ENCODE data around the gene PTGS2. TPM values are rescaled to one million over a fixed set of nuclear protein-coding genes. Genes with fewer than 3 reads are reported as not detected.

PTGS2 gene
- not detected for total RNA-seq (ENCODE audit: unreplicated experiment)
- long read RNA-seq: 0 reads

DNA sequence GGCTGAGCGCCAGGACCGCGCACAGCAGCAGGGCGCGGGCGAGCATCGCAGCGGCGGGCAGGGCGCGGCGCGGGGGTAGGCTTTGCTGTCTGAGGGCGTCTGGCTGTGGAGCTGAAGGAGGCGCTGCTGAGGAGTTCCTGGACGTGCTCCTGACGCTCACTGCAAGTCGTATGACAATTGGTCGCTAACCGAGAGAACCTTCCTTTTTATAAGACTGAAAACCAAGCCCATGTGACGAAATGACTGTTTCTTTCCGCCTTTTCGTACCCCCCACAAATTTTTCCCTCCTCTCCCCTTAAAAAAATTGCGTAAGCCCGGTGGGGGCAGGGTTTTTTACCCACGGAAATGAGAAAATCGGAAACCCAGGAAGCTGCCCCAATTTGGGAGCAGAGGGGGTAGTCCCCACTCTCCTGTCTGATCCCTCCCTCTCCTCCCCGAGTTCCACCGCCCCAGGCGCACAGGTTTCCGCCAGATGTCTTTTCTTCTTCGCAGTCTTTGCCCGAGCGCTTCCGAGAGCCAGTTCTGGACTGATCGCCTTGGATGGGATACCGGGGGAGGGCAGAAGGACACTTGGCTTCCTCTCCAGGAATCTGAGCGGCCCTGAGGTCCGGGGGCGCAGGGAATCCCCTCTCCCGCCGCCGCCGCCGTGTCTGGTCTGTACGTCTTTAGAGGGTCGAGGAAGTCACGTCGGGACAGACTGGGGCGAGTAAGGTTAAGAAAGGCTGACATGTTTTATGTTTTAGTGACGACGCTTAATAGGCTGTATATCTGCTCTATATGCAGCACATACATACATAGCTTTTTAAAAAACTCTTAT lies at the start of gene PTGS2:
PTGS2 (minus strand) TSS at position 179 of the 817 bp plus-strand sequence; CDS start at position 46, 133 bp downstream.
- H3K27me3 Mint-ChIP-seq (ENCODE audit: unreplicated experiment): peaks cover 4% of the 10 kb centered on the region
- peak within 1 kb of the TSS; percentile 93 for H3K4me3 Mint-ChIP-seq (ENCODE audit: unreplicated experiment)
- H3K9me3 Mint-ChIP-seq (ENCODE audit: unreplicated experiment): peaks cover 1% of the 10 kb centered on the region

DNA sequence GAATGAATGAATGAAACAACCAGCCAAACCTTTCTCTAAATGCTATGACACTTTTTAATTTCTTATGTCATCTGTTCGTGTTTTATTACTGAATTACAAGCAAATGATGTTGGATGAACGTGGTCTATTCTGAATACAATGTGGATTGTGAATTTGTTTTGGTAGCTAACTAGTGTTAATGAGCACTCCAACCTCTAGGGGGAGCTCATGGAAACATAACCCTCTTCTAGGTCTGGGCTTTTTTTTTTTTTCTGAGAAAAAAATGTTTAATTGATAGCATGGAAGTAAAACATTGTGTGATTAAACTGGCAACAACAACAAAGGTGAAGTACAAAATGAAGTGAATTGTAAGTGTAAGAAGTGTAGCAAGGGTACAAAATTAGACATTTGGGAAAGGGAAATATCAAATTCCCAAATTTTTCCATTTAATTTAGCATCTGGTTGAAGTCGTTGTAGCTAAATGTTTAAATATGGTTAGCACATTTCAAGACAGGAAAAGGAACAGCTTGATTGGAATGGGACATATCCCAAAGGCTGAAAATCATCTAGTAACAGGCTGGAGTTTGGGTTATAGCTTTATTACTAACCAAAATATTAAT lies 42.6 kb upstream of the PTGS2 start:
- no peak overlapping the region for H3K4me3 Mint-ChIP-seq (ENCODE audit: unreplicated experiment)
- no peak overlapping the region for H3K27ac Mint-ChIP-seq (ENCODE audit: unreplicated experiment)
- no peak for DNase-seq
- peaks cover 3% of the 10 kb centered on the region for H3K9me3 Mint-ChIP-seq (ENCODE audit: unreplicated experiment)
- H3K4me1 Mint-ChIP-seq (ENCODE audit: low read depth, unreplicated experiment): no peaks in the 10 kb centered on the region
- H3K27me3 Mint-ChIP-seq (ENCODE audit: unreplicated experiment): no peaks in the 10 kb centered on the region
- TF ChIP-seq, protein P1, sequence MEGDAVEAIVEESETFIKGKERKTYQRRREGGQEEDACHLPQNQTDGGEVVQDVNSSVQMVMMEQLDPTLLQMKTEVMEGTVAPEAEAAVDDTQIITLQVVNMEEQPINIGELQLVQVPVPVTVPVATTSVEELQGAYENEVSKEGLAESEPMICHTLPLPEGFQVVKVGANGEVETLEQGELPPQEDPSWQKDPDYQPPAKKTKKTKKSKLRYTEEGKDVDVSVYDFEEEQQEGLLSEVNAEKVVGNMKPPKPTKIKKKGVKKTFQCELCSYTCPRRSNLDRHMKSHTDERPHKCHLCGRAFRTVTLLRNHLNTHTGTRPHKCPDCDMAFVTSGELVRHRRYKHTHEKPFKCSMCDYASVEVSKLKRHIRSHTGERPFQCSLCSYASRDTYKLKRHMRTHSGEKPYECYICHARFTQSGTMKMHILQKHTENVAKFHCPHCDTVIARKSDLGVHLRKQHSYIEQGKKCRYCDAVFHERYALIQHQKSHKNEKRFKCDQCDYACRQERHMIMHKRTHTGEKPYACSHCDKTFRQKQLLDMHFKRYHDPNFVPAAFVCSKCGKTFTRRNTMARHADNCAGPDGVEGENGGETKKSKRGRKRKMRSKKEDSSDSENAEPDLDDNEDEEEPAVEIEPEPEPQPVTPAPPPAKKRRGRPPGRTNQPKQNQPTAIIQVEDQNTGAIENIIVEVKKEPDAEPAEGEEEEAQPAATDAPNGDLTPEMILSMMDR (IDR thresholded peaks at IDR 0.05; ENCODE audit: partially characterized antibody, unreplicated experiment): peak; percentile 79
- H3K36me3 Mint-ChIP-seq (ENCODE audit: unreplicated experiment): no peaks in the 10 kb centered on the region

More for the DNA sequence above, at the start of gene PTGS2:
- TF ChIP-seq, protein P1 (IDR thresholded peaks at IDR 0.05; ENCODE audit: partially characterized antibody, unreplicated experiment): no peak
- H3K36me3 Mint-ChIP-seq (ENCODE audit: unreplicated experiment): no peaks in the 10 kb centered on the region
- H3K27ac Mint-ChIP-seq (ENCODE audit: unreplicated experiment): peak within 1 kb of the TSS; percentile 67
- peak; percentile 79 for DNase-seq
- no peaks in the 10 kb centered on the region for H3K4me1 Mint-ChIP-seq (ENCODE audit: low read depth, unreplicated experiment)

DNA sequence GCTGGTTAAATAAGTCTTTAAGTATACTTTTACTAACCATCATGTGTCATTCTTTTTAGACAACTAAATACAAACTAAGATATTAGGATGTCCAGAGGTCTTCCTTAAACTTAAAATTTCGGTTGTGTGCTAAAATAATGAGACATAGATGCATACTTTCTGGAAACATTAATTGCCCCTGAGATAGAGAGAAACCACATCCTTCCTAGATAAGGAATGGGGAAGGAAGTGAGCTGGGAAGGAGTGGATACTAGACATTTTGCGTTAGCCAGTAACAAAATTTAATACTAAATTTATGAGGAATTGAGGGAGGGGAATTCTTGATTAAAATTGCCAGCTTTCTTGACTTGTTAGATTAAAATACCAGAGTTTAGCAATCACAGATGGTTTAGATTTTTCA lies 37.1 kb upstream of the PTGS2 start:
- Mint-ChIP-seq H3K9me3 (ENCODE audit: unreplicated experiment) (no peaks in the 10 kb centered on the region), H3K4me3 (ENCODE audit: unreplicated experiment) (no peak overlapping the region), H3K36me3 (ENCODE audit: unreplicated experiment) (no peaks in the 10 kb centered on the region), H3K4me1 (ENCODE audit: low read depth, unreplicated experiment) (no peaks in the 10 kb centered on the region), H3K27me3 (ENCODE audit: unreplicated experiment) (no peaks in the 10 kb centered on the region), H3K27ac (ENCODE audit: unreplicated experiment) (no peak overlapping the region)
- DNase-seq: no peak
- TF ChIP-seq, protein P1 (IDR thresholded peaks at IDR 0.05; ENCODE audit: partially characterized antibody, unreplicated experiment): no peak

DNA sequence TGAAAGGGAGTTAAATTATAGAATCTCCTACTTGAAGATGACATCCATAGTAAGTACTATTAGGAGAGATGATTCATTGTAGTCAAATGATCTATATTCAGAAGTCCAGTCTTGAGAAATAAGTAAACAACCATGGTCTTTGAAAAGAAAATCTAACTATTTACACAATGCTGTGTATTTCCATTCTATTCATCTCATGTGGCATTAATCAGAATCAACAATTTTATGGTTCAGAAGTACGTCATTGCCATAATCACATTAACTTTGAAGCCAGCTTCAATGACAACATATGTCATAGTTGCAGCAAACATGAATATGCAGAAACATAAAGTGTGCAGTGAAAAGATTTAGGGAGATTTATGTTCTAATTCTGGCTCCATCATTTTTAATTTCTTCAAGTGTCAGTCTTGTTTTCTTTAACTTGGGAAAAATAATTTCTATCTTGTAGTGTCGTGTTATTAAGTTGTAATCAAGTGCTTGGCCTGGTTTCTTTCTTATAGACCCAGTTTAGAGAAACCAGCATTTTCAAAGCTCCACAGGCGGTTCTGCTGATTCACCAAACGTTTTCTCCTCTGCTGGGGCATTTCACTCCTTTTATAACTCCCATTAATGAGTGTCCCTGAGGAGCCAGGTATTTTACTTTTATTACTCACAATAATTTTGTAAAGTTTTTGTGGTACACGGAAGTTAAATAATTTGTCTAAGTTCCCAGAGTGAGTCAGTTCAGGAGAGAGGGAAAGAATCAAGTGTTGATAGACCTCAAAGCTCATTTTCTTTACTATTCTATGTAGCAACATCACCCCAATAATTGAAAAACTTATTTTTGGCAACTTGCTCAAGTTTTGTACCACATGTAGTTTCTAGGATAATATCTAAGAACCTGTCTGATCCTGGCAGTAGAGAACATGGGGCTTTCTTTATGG lies 35.9 kb upstream of the PTGS2 start:
- Mint-ChIP-seq H3K27me3 (ENCODE audit: unreplicated experiment) (no peaks in the 10 kb centered on the region), H3K4me3 (ENCODE audit: unreplicated experiment) (no peak overlapping the region), H3K36me3 (ENCODE audit: unreplicated experiment) (no peaks in the 10 kb centered on the region), H3K9me3 (ENCODE audit: unreplicated experiment) (no peaks in the 10 kb centered on the region), H3K4me1 (ENCODE audit: low read depth, unreplicated experiment) (no peaks in the 10 kb centered on the region), H3K27ac (ENCODE audit: unreplicated experiment) (no peak overlapping the region)
- TF ChIP-seq, protein P1 (IDR thresholded peaks at IDR 0.05; ENCODE audit: partially characterized antibody, unreplicated experiment): no peak
- DNase-seq: no peak

Measured in glutamatergic neuron (in vitro differentiated cells).